HepG2 (cell line): Measurements from ENCODE around the gene VTN. TPM values are rescaled to one million over a fixed set of nuclear protein-coding genes. Genes with fewer than 3 reads are reported as not detected.
A peak's percentile ranks its signal among the peaks of the same experiment; 100 is the strongest.

Source experiments
- EED ChIP-seq: sonication (generic); formaldehyde crosslinking; IDR thresholded peaks from 2 replicates; pipeline ENCODE4 v1.5.0; 2020; ENCODE audit warnings: mild to moderate bottlenecking, missing genetic modification reagents
- NR2F6 ChIP-seq, 2 experiments: IDR thresholded peaks; 2 replicates each; pipeline ENCODE4 v1.6.1; 2016; ENCODE audit warnings: antibody characterized with exemption in 1 of 2, mild to moderate bottlenecking in 1 of 2
- polyA plus RNA-seq, 8 experiments: library from polyadenylated mRNA; depleted of rRNA in 3 of 8; stranded (reverse) in 7 of 8; unstranded in 1 of 8; fragments of >200 nt; fragmentation: Illumina TruSeq in 4 of 8; extraction: Trizol in 4 of 8; gene quantifications; 2 replicates each; pipeline versions ENCODE4 v1.2.1 to v1.2.3, GENCODE V29; 2011 to 2016; ENCODE audit warnings: low read depth in 4 of 8, missing spikeins in 1 of 8, mixed read lengths in 1 of 8; ENCODE audit not compliant: insufficient read depth in 1 of 8
- total RNA-seq, 5 experiments: library from RNA; depleted of rRNA; stranded (reverse); fragments of >200 nt; fragmentation: Illumina TruSeq; extraction: Trizol; gene quantifications; 2 replicates each; pipeline ENCODE4 v1.2.3, GENCODE V29; 2016; ENCODE audit warnings: low read depth in 1 of 5
- TF ChIP-seq, protein P1 (sequence below): sonication (generic); formaldehyde crosslinking; IDR thresholded peaks from 2 replicates; pipeline ENCODE4 v1.5.1; 2020; ENCODE audit warnings: mild to moderate bottlenecking, moderate library complexity, missing genetic modification reagents
- TF ChIP-seq, protein P2 (sequence below): sonication (generic); formaldehyde crosslinking; IDR thresholded peaks from 2 replicates; pipeline ENCODE4 v1.4.0; 2020; ENCODE audit warnings: missing genetic modification reagents
- TF ChIP-seq, protein P3 (sequence below): sonication (generic); formaldehyde crosslinking; IDR thresholded peaks from 2 replicates; pipeline ENCODE4 v1.4.0; 2020; ENCODE audit warnings: missing genetic modification reagents
- TF ChIP-seq, protein P4 (sequence below): sonication (generic); formaldehyde crosslinking; IDR thresholded peaks from 2 replicates; pipeline ENCODE4 v1.4.0; 2020; ENCODE audit warnings: missing genetic modification reagents

Gene VTN
- total and polyA plus RNA-seq, 2 of the 13 experiments (the other 11 are each of a cell fraction or from before 2014, with no cell fraction given) = 108 to 131 TPM

DNA sequence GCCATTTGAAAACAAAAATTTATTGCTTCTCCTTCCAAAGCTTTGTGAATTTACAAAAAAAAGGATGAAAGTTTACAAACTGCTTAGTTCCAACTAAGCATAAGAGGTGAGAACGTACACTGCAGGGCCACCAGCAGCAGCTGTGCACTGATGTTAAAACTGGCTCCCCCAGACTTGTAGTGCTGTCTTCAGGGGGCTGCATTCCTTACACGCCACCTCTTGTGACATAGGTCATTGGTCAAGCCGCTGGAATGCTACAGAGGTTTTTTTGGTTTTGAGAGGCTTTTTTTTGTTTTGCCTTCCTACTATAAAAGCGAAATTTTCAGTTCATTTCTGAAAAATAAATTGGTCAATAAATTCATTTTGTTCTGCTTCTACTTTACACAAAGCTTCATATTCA lies 41.8 kb downstream of the VTN start (continued):
- TF ChIP-seq, protein P1, sequence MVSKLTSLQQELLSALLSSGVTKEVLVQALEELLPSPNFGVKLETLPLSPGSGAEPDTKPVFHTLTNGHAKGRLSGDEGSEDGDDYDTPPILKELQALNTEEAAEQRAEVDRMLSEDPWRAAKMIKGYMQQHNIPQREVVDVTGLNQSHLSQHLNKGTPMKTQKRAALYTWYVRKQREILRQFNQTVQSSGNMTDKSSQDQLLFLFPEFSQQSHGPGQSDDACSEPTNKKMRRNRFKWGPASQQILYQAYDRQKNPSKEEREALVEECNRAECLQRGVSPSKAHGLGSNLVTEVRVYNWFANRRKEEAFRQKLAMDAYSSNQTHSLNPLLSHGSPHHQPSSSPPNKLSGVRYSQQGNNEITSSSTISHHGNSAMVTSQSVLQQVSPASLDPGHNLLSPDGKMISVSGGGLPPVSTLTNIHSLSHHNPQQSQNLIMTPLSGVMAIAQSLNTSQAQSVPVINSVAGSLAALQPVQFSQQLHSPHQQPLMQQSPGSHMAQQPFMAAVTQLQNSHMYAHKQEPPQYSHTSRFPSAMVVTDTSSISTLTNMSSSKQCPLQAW (CRISPR knock-in tag) = no peak
- TF ChIP-seq, protein P2, sequence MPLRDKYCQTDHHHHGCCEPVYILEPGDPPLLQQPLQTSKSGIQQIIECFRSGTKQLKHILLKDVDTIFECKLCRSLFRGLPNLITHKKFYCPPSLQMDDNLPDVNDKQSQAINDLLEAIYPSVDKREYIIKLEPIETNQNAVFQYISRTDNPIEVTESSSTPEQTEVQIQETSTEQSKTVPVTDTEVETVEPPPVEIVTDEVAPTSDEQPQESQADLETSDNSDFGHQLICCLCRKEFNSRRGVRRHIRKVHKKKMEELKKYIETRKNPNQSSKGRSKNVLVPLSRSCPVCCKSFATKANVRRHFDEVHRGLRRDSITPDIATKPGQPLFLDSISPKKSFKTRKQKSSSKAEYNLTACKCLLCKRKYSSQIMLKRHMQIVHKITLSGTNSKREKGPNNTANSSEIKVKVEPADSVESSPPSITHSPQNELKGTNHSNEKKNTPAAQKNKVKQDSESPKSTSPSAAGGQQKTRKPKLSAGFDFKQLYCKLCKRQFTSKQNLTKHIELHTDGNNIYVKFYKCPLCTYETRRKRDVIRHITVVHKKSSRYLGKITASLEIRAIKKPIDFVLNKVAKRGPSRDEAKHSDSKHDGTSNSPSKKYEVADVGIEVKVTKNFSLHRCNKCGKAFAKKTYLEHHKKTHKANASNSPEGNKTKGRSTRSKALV (CRISPR knock-in tag) = no peak
- TF ChIP-seq, protein P3, sequence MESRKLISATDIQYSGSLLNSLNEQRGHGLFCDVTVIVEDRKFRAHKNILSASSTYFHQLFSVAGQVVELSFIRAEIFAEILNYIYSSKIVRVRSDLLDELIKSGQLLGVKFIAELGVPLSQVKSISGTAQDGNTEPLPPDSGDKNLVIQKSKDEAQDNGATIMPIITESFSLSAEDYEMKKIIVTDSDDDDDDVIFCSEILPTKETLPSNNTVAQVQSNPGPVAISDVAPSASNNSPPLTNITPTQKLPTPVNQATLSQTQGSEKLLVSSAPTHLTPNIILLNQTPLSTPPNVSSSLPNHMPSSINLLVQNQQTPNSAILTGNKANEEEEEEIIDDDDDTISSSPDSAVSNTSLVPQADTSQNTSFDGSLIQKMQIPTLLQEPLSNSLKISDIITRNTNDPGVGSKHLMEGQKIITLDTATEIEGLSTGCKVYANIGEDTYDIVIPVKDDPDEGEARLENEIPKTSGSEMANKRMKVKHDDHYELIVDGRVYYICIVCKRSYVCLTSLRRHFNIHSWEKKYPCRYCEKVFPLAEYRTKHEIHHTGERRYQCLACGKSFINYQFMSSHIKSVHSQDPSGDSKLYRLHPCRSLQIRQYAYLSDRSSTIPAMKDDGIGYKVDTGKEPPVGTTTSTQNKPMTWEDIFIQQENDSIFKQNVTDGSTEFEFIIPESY (CRISPR knock-in tag) = peak; percentile 95
- TF ChIP-seq NR2F6 (IDR thresholded peaks at IDR 0.05) (peak; percentile 67), NR2F6 (CRISPR knock-in tag; IDR thresholded peaks at IDR 0.05) (peak; percentile 60; the same call in 1 of the 2 replicates), EED (CRISPR knock-in tag) (no peak)
- TF ChIP-seq, protein P4, sequence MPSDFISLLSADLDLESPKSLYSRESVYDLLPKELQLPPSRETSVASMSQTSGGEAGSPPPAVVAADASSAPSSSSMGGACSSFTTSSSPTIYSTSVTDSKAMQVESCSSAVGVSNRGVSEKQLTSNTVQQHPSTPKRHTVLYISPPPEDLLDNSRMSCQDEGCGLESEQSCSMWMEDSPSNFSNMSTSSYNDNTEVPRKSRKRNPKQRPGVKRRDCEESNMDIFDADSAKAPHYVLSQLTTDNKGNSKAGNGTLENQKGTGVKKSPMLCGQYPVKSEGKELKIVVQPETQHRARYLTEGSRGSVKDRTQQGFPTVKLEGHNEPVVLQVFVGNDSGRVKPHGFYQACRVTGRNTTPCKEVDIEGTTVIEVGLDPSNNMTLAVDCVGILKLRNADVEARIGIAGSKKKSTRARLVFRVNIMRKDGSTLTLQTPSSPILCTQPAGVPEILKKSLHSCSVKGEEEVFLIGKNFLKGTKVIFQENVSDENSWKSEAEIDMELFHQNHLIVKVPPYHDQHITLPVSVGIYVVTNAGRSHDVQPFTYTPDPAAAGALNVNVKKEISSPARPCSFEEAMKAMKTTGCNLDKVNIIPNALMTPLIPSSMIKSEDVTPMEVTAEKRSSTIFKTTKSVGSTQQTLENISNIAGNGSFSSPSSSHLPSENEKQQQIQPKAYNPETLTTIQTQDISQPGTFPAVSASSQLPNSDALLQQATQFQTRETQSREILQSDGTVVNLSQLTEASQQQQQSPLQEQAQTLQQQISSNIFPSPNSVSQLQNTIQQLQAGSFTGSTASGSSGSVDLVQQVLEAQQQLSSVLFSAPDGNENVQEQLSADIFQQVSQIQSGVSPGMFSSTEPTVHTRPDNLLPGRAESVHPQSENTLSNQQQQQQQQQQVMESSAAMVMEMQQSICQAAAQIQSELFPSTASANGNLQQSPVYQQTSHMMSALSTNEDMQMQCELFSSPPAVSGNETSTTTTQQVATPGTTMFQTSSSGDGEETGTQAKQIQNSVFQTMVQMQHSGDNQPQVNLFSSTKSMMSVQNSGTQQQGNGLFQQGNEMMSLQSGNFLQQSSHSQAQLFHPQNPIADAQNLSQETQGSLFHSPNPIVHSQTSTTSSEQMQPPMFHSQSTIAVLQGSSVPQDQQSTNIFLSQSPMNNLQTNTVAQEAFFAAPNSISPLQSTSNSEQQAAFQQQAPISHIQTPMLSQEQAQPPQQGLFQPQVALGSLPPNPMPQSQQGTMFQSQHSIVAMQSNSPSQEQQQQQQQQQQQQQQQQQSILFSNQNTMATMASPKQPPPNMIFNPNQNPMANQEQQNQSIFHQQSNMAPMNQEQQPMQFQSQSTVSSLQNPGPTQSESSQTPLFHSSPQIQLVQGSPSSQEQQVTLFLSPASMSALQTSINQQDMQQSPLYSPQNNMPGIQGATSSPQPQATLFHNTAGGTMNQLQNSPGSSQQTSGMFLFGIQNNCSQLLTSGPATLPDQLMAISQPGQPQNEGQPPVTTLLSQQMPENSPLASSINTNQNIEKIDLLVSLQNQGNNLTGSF (CRISPR knock-in tag) = no peak
